HG03571 (cell line): Measurements from ENCODE around the gene MAPT.
"Not testable (repeated sequence)": the region's sequence is repeated elsewhere in the genome, so short reads cannot be mapped to it uniquely, and the experiment has no call there.

Experiments
- ATAC-seq: cut with Tn5 transposase; IDR thresholded peaks from one replicate; pipeline ENCODE4 v1.9.1; 2021; ENCODE audit not compliant: unreplicated experiment

MAPT gene

GRCh38 chr17:46003907-46004748, 109.8 kb downstream of the MAPT start:
- no peak for ATAC-seq

- ATAC-seq: not testable (repeated sequence)
Measured at GRCh38 chr17:46006082-46006481, 111.7 kb downstream of the MAPT start.

DNA sequence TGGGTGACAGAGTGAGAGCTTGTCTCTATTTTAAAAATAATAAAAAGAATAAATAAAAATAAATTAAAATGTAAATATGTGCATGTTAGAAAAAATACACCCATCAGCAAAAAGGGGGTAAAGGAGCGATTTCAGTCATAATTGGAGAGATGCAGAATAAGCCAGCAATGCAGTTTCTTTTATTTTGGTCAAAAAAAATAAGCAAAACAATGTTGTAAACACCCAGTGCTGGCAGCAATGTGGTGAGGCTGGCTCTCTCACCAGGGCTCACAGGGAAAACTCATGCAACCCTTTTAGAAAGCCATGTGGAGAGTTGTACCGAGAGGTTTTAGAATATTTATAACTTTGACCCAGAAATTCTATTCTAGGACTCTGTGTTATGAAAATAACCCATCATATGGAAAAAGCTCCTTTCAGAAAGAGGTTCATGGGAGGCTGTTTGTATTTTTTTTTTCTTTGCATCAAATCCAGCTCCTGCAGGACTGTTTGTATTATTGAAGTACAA, 113.2 kb downstream of the MAPT start:
- ATAC-seq: no peak

GRCh38 chr17:46008591-46008990, 114.2 kb downstream of the MAPT start:
- ATAC-seq: no peak

- ATAC-seq: no peak
Measured at GRCh38 chr17:46009681-46010596, 115.6 kb downstream of the MAPT start.

DNA sequence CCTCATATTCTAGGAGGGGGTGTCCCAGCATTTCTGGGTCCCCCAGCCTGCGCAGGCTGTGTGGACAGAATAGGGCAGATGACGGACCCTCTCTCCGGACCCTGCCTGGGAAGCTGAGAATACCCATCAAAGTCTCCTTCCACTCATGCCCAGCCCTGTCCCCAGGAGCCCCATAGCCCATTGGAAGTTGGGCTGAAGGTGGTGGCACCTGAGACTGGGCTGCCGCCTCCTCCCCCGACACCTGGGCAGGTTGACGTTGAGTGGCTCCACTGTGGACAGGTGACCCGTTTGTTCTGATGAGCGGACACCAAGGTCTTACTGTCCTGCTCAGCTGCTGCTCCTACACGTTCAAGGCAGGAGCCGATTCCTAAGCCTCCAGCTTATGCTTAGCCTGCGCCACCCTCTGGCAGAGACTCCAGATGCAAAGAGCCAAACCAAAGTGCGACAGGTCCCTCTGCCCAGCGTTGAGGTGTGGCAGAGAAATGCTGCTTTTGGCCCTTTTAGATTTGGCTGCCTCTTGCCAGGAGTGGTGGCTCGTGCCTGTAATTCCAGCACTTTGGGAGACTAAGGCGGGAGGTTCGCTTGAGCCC, 116.3 kb downstream of the MAPT start:
- no peak for ATAC-seq

GRCh38 chr17:46011711-46012505, 117.6 kb downstream of the MAPT start:
- ATAC-seq: no peak

GRCh38 chr17:46012506-46013079, 118.2 kb downstream of the MAPT start:
- no peak for ATAC-seq

GRCh38 chr17:46013127-46013501, 118.8 kb downstream of the MAPT start:
- ATAC-seq: no peak

DNA sequence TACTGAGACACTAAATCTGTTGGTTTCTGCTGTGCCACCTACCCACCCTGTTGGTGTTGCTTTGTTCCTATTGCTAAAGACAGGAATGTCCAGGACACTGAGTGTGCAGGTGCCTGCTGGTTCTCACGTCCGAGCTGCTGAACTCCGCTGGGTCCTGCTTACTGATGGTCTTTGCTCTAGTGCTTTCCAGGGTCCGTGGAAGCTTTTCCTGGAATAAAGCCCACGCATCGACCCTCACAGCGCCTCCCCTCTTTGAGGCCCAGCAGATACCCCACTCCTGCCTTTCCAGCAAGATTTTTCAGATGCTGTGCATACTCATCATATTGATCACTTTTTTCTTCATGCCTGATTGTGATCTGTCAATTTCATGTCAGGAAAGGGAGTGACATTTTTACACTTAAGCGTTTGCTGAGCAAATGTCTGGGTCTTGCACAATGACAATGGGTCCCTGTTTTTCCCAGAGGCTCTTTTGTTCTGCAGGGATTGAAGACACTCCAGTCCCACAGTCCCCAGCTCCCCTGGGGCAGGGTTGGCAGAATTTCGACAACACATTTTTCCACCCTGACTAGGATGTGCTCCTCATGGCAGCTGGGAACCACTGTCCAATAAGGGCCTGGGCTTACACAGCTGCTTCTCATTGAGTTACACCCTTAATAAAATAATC, 119.3 kb downstream of the MAPT start:
- no peak for ATAC-seq

DNA sequence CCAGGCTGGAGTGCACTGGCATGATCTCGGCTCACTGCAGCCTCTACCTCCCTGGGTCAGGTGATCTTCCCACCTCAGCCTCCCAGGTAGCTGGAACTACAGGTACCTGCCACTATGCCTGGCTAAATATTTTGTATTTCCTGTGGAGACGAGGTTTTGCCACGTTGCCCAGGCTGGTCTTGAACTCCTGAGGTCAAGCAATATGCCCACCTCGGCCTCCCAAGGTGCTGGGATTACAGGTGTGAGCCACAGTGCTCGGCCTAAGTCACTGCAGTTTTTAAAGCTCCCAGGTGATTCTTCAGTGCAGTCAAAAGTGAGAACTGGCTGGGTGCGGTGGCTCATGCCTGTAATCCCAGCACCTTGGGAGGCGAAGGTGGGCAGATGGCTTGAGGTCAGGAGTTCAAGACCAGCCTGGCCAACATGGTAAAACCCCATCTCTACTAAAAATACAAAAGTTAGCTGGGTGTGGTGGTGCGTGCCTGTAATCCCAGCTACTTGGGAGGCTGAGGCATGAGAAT, 125.1 kb downstream of the MAPT start:
- ATAC-seq: not testable (repeated sequence)

- no peak for ATAC-seq
Measured at GRCh38 chr17:46020023-46020761, 125.8 kb downstream of the MAPT start.

DNA sequence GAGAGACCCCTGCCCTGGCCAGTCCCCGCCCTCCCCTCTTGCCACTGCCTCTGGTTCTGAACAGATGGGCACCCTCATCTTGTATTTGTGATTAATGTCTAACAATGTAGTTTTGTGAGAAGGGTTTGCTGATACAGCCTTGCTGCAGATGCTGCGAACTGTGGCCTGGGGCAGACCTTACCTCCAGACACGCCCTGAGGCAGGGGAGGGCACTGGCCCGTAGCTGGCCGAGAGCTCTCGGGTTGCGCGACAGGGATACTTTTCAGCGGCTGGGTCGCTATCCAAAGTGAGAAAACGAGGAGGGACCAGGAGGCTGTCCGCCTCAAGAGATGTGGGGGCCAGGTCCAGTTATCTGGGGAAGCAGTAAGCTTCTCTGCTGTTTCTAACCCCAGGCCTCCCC, 126.6 kb downstream of the MAPT start:
- no peak for ATAC-seq

- not testable (repeated sequence) for ATAC-seq
Measured at GRCh38 chr17:46023366-46023765, 129.0 kb downstream of the MAPT start.

DNA sequence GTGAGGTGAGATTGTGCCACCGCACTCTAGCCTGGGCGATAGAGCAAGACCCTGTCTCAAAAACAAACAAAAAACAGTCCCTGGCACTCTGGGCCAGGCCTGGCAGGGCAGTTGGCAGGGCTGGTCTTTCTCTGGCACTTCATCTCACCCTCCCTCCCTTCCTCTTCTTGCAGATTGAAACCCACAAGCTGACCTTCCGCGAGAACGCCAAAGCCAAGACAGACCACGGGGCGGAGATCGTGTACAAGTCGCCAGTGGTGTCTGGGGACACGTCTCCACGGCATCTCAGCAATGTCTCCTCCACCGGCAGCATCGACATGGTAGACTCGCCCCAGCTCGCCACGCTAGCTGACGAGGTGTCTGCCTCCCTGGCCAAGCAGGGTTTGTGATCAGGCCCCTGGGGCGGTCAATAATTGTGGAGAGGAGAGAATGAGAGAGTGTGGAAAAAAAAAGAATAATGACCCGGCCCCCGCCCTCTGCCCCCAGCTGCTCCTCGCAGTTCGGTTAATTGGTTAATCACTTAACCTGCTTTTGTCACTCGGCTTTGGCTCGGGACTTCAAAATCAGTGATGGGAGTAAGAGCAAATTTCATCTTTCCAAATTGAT, 129.5 kb downstream of the MAPT start:
- ATAC-seq: no peak

DNA sequence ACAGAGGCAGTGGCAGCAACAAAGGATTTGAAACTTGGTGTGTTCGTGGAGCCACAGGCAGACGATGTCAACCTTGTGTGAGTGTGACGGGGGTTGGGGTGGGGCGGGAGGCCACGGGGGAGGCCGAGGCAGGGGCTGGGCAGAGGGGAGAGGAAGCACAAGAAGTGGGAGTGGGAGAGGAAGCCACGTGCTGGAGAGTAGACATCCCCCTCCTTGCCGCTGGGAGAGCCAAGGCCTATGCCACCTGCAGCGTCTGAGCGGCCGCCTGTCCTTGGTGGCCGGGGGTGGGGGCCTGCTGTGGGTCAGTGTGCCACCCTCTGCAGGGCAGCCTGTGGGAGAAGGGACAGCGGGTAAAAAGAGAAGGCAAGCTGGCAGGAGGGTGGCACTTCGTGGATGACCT, 130.2 kb downstream of the MAPT start:
- no peak for ATAC-seq

- no peak for ATAC-seq
Measured at GRCh38 chr17:46025060-46025459, 130.7 kb downstream of the MAPT start.

DNA sequence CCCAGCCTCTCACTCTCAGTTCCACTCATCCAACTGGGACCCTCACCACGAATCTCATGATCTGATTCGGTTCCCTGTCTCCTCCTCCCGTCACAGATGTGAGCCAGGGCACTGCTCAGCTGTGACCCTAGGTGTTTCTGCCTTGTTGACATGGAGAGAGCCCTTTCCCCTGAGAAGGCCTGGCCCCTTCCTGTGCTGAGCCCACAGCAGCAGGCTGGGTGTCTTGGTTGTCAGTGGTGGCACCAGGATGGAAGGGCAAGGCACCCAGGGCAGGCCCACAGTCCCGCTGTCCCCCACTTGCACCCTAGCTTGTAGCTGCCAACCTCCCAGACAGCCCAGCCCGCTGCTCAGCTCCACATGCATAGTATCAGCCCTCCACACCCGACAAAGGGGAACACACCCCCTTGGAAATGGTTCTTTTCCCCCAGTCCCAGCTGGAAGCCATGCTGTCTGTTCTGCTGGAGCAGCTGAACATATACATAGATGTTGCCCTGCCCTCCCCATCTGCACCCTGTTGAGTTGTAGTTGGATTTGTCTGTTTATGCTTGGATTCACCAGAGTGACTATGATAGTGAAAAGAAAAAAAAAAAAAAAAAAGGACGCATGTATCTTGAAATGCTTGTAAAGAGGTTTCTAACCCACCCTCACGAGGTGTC, 131.3 kb downstream of the MAPT start:
- ATAC-seq: no peak
